ELR (cell line): ENCODE measurements around the gene ARID1B.

Experiments
- DNase-seq: peaks from one replicate; pipeline ENCODE4 v3.0.0-alpha.2; 2015; ENCODE audit warnings: low read depth

ARID1B gene

DNA sequence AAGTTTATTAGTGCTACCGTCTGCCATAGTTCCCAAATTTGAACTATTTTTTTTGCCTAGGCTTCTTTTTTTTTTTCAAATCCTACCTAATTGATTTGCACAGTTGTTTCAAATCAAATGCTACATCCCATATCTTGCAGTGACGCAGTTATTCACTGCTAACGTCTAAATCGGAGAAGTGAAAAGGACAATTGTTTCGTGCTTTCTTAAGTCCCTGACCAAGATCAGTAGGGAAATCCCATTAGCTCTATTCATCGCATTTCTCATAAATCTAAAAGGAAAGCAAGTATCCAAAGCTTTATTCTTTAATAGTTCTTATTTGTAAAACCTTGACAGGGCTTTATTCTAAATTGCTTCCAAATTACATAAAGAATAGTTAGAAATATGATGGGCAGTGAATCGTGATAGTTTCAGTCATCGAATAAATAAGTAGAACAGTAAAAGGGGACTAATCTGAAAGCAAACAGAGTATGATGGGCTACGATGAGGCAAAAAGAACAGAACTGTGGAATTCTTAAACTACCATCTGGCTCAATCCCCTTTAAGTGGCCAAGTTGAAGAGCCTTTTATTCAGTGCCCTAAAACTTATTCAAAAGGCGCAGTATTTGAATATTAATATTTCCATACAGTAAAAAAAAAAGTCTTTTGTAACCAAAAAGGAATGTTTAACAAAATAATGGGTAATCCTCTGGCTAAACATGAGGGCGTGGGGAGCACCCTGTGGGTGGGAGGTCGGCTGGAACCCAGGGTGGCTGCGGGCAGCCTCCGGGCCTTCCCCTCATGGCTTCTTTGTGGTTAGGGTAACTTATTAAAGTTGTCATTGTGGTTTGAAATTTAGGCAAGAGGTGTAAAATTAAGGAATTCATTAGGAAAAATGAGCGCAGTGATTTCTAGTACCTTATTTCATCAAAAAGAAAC lies 3.0 kb upstream of the ARID1B start:
- no peak for DNase-seq

DNA sequence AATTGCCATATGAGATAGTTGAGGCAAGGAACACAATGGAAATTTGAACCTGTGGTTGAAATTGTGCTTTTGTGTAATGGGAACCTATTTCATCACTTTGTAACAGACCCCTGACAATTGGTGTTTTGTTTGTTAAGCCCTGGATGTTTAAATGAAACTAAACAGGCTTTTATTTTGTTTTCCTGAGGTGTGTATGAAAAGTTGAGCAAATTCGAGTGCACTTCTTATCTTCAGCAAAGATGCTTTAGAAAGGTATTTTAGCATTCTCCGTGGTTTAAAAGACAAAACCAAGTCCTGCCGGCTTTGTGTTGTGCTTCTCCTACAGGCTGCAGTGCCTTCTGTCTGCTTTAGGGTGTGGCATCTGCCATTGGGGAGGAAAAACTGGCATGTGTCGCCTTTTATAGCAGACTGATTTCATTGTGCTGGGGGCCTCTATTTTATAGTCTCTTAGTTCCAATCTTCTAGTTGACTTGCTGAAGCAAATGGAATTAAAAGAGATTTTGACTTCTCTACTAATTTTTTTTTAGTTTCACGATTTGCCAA lies 2.2 kb upstream of the ARID1B start:
- DNase-seq = peak; percentile 19

DNA sequence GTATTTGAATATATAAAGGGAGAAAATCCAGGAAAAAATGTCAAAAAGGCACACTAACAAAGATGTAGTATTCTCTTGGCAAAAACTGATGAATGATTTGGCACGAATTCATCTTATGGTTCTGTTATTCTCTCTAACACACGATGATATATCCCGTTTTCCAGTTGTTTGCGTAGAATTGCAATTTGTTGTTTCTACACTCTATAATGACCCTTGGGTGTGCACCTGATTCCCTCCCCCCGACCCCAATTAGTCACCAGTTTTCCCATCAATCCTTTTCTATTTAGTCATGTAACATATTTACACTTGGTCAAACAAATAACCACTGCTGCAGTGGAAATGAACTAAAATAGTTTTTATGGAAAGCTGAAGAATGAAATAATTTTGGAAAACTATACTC lies 1.5 kb upstream of the ARID1B start:
- peak; percentile 38 for DNase-seq

DNA sequence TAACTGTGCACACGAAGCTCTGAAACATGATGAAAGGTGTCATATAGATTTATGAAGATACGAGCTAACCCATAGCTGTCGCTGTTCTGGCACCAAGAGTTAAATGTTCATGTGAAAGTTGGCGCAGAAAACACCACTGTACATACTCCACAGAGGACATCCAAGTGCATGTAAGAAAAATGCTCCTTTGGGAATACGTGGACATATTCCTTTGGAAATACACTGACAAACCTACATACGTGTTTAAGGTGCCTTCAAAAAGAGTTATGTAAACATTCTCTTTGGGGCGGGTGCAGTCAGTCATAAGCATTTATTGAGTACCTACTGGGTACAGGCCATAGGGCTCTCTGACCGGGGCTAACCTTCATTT lies 723 bp upstream of the ARID1B start:
- DNase-seq = peak; percentile 57

DNA sequence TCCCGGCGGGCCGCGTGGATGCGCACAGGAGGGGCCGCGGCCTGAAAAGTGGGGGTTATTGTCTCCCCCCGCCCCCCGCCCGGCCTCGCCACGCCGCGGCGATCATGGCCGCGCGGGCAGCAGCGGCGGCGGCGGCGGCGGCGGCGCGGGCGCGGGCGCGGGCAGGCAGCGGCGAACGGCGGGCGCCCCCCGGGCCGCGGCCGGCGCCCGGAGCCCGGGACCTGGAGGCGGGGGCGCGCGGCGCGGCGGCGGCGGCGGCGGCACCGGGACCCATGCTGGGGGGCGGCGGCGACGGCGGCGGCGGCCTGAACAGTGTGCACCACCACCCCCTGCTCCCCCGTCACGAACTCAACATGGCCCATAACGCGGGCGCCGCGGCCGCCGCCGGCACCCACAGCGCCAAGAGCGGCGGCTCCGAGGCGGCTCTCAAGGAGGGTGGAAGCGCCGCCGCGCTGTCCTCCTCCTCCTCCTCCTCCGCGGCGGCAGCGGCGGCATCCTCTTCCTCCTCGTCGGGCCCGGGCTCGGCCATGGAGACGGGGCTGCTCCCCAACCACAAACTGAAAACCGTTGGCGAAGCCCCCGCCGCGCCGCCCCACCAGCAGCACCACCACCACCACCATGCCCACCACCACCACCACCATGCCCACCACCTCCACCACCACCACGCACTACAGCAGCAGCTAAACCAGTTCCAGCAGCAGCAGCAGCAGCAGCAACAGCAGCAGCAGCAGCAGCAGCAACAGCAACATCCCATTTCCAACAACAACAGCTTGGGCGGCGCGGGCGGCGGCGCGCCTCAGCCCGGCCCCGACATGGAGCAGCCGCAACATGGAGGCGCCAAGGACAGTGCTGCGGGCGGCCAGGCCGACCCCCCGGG lies 637 bp downstream of the ARID1B start:
- peak; percentile 70 for DNase-seq

DNA sequence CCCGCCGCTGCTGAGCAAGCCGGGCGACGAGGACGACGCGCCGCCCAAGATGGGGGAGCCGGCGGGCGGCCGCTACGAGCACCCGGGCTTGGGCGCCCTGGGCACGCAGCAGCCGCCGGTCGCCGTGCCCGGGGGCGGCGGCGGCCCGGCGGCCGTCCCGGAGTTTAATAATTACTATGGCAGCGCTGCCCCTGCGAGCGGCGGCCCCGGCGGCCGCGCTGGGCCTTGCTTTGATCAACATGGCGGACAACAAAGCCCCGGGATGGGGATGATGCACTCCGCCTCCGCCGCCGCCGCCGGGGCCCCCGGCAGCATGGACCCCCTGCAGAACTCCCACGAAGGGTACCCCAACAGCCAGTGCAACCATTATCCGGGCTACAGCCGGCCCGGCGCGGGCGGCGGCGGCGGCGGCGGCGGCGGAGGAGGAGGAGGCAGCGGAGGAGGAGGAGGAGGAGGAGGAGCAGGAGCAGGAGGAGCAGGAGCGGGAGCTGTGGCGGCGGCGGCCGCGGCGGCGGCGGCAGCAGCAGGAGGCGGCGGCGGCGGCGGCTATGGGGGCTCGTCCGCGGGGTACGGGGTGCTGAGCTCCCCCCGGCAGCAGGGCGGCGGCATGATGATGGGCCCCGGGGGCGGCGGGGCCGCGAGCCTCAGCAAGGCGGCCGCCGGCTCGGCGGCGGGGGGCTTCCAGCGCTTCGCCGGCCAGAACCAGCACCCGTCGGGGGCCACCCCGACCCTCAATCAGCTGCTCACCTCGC lies 1.5 kb downstream of the ARID1B start:
- peak; percentile 55 for DNase-seq

DNA sequence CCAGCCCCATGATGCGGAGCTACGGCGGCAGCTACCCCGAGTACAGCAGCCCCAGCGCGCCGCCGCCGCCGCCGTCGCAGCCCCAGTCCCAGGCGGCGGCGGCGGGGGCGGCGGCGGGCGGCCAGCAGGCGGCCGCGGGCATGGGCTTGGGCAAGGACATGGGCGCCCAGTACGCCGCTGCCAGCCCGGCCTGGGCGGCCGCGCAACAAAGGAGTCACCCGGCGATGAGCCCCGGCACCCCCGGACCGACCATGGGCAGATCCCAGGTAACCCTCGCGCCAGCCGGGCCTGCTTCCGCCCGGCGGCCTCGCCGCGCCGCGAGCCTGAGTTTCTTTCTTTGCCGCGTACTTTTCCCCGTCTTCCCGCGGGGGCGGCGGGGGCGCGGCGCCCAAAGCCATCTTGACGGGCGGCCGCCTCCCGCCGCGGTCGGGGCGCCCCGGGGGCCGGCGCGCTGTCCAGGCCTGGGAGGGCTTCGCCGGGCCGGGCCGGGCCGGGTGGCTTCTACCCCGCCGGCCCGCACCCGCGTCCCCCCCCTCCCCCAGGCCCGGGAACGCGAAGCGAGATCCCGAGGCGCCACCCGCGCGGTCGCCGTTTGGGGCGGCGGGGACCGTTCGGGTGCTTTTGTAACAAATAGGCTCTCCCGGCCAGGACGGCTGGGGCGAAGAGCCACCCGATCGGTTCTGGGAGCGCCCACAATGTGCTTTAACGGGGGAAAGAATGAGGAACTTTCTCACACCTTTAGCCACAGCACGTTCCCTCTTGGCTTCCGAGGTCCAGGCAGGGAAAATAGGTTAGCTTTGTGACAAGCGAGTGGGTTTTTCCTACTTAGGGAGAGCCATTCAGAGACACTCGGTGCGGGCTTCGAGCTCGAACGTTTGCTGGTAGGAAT lies 2.3 kb downstream of the ARID1B start:
- DNase-seq = peak; percentile 52

DNA sequence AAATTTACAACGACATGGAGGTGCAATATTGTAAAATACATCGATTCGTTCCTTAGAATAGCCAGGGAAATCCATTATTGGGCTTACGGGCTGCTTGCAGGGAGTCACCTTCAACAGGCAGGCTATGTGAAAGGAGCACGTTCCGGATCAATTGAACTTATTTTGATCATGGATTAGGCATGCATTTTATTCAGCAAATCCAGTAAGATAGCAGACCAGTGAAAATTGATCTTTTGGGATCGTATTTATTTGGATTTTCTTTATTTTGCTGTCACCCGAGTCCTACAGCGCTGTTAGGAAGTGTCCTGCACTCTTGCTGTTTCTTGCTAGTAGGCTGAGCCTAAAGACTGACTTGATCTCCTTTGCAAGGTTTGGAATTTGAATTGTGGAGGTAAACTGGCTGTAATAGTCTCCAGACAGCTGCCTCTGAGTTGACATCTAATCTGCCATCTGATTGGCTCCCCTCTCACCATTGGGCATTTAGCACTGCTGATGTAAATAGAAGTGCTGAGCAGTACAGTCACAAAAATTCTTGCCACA lies 3.0 kb downstream of the ARID1B start:
- DNase-seq = peak; percentile 93

DNA sequence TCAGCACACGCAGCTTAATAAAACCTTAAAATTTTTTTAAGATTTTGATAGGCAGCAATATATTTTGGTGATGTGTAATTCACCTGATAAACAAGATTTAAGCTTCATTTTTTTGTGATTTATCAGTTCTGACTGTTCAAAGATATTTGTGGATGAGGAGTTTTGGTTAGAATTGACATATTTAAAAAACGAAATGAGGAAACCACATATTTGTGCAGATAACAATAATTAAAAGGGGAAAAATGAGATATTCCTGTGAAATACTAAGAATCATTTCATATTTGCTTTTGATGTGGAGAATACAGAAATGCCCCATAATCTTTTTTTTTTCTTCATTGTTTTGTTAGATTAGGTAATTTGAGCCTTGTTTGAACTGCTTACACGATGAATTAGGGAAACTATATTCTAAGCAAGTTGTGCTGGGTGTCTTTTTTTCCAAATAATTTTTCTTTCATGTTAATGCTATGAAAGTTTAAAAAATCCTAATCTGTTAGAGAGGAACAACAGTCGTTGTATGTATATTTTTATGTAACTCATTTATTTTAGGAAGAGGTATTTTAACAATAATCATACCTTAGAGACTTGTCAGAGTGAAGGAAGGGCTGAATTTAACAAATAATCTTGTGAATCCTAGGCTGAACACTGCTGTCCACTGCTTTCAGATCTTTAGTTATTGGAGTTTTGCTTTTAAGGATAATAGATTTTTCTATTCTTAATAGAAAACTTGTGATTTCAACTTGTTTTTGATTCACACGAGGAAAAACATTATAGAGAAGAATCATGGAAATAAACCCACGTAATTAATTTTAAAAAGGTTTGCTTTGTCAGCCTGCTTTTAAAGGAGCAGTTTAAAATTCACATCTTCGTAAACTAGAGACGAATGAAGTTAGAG lies 4.0 kb downstream of the ARID1B start:
- no peak for DNase-seq

DNA sequence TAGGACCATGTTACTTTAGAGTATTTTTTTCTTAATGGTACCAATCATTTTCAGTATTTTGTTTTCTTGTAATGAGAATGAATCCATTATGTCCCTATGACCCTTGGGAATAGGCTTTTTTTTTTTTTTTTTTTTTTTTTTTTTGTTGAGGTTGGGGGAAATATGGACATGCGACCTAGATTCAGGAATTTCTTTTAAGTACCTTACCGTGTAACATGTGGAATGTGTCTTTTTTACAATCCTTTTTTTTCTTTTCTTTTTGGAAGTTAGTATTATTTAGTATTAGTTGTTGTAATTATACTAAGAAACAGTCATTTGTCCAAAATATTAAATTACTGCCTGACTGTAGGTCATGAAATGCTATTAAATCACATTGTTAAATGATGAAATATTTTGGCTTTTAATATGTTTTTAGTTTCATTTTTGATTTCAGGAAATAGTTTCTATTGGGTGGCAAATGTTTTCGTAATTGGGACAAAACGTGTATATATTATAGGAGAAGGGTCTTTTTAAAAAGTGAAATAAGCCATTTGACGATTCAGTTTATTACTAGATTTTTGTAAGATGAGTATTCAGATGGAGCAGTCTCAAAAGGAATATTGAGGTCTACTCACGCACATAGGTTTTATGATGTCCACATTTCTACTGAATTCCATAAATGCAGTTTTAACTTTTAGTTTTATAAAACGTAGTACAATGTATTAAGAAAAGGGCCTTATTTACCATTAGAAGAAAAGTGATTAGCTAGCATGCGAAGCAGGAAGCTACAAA lies 4.9 kb downstream of the ARID1B start:
- DNase-seq = peak; percentile 43

DNA sequence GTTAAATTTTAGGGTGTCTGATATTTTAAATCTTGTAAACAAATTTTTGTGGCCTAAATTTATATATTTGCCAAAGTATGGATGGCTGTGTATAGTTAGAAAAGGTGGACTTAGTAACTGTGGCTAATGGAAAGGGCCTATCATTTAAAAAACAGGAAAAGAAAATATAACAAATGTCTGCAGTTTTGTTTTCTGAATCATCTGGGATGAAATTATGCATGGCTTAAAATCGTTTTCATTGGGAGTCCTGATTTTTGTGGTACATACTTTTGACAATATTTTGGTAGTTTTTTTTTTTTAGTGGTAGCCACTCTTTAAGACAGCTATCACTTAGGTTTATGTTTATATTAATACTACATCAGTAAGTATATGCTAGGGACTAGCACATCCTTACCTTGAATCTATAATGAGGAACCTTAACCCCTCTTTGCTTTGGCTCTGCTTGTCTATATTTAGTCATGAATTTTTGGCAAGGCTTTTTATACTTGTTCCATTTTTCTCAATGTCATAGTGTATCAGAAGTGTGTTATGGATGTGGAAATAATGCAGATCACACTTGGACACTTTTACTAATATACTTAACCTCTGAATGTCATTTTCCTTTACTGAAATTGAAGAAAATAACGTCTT lies 5.6 kb downstream of the ARID1B start:
- peak; percentile 27 for DNase-seq

DNA sequence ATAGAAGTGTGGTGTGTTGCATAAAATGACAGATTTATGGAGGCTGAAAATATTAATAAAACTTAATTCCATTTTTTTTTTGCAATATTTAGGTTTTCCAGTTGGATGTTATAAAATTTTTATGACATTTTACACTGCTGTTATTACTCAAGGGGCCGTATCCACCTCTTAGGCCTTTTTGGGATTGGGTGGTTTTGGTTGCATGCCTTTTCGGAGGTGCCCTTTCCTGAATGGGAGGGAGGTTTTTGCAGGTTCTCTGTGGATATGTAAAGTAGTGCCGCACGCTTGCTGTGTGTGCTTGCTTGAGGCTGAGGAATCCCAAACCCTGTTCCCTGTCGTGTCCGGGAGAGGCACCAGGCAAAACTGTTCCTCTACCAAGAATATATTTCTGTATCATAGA lies 6.8 kb downstream of the ARID1B start:
- DNase-seq = no peak

DNA sequence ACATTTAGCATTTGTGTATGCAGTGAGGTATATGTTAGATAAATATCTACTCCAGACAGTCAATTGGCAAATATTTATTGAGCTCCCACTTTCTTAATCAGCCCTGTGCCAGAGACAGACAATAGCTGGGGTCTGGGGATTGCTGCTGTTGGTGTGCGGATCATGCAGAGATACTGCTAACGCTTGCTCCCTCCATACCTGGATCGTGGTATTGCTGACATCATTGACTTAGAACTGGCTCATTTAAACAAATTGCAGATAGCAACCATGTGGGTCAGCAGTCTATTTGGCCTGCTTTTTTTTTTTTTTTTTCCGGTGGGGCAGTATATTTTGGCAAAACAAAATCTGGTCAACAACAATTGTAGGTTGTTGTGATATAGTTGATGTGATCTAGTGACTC lies 9.5 kb downstream of the ARID1B start:
- no peak for DNase-seq

DNA sequence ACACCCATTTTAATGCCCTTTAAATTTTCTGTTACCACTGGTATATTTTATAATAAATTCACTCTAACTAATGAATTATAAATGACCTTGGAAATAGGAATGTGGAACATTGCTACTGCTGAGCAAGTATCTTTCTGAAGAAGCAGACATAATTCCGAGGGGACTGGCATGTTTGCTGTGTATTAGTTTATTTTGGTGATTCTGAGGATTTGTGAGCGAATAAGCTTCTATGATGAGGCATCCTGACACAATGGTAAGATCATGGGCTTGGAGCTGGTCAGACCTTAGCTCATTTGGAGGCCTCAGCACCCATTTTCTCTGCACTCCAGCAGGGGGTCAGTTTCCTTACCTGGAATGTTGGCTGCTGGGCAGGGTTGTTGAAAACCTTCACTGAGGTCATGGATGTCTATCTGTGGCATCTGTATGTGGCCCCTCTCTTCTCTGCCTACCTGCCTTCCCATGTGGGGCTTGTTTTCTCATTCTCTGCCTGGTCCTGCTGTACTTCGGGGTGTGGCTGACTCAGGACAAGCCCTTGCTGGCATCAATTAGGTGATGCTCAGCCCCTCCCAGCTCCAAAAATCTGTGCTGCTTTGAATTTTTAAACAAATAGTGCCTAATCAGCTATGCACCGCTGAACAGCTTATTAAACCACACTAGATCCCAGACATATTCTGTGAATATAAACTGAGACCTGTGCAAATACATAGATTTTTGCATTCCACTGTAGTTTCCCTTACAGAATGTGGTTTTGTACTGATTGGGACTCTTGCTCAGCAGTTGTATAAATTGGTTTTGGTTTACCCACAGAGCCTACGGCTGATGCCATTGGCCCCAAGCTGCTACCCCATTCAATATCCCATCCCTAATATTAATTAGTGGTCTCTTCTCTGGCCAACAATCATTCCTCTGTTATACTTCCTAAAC lies 10.7 kb downstream of the ARID1B start:
- DNase-seq = peak; percentile 16

DNA sequence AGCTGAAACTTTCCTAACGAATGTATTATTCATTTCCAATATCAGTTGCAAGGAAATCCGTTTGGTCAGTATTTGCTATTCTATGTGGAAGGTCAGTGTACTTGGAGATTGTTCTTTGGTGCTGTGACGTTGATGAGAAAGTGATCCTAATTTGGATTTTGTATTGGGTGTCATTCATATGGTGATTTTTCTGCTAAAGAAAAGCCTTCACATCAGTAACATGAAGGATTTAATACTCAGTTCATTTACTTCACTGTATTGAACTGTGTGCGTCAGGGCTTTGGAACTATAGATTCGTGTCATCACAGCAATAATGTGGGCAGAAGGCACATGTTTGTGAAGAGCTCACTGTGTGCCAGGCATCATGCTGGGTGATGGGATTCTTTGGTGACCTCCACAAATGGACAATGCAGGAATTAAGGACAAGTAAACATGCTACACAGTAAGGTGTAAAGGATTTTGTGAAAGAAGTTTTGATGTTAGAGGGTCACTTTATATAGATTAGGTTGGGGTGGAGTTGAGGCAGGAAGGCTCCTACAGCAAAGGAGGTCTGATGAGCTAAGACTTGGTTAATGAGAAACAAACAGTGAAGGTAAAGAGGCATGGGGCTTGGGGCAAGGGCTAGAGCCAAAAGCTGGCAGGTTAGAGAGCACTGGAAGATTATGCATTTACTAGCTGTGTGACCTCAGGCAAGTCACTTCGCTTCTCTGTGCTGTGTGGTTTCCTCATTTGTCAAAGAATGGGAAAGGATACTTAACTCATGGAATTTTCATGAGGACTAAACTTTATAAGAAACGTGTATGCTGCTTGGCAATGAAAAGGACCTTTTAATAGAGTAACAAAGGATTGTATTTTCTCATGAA lies 12.1 kb downstream of the ARID1B start:
- no peak for DNase-seq

DNA sequence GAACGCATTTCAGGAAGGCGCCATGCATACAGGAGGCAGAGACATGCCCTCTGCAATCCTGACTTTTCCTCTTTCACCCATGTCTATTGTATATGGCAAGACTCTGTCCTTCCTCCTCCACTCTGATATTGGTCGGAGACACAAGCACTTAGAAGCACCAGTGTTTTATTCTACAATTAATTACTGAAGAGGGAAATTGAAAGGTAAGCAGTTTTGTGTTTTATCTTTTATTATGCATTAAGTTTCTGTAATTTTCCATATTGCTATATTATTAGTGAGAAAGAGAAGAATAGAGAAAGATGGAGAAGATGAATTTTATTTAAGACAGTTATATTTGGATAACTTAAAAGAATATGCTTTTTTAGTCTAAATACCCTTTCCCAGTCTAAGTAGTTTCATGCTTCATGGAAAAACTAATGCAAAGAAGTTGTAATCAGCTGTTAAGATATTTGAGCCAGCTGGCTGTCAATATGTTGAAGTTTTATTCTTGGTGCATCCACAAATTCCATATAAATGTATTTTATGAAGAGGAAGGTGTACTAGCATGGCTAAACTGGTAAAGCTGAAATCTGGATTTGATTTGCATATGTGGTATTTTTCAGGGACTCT lies 13.6 kb downstream of the ARID1B start:
- DNase-seq = no peak
